GM21367 (cell line): ENCODE measurements around the gene ALG12.

Experiments
- ATAC-seq: cut with Tn5 transposase; IDR thresholded peaks from one replicate; pipeline ENCODE4 v1.9.1; 2021; ENCODE audit not compliant: unreplicated experiment

Gene ALG12

GRCh38 chr22:49917974-49918910 is at the start of gene ALG12, which contains the start of gene CRELD2:
Gene ALG12, minus strand, starts transcription at chr22:49918438. Its CDS starts 4,673 bp downstream, at chr22:49913765.
Gene CRELD2, plus strand, starts transcription at chr22:49918634. Its CDS starts 136 bp downstream, at chr22:49918770.
- peak; percentile 79 for ATAC-seq

GRCh38 chr22:49967706-49968208 is 49.5 kb upstream of the ALG12 start:
- no peak for ATAC-seq

GRCh38 chr22:49966774-49967705 is 48.8 kb upstream of the ALG12 start:
- no peak for ATAC-seq

- no peak for ATAC-seq
These were observed 48.0 kb upstream of the ALG12 start for GRCh38 chr22:49966041-49966773.

- no peak for ATAC-seq
These were observed 47.1 kb upstream of the ALG12 start for GRCh38 chr22:49965091-49966040.

GRCh38 chr22:49964136-49965090 is 46.2 kb upstream of the ALG12 start:
- no peak for ATAC-seq

GRCh38 chr22:49963647-49964026 is 45.4 kb upstream of the ALG12 start:
- ATAC-seq = no peak

- no peak for ATAC-seq
These were observed 44.8 kb upstream of the ALG12 start for GRCh38 chr22:49962751-49963646.

- ATAC-seq = no peak
These were observed 43.9 kb upstream of the ALG12 start for GRCh38 chr22:49962012-49962750.

- ATAC-seq = no peak
These were observed 43.4 kb upstream of the ALG12 start for GRCh38 chr22:49961601-49962011.

- ATAC-seq = no peak
These were observed 42.9 kb upstream of the ALG12 start for GRCh38 chr22:49961005-49961600.

GRCh38 chr22:49960159-49961004 is 42.1 kb upstream of the ALG12 start, which contains the start of gene PIM3:
Gene PIM3, plus strand, starts transcription at chr22:49960772. Its CDS starts 176 bp downstream, at chr22:49960948.
- ATAC-seq = peak; percentile 45

GRCh38 chr22:49959782-49960158 is 41.5 kb upstream of the ALG12 start:
- no peak for ATAC-seq

GRCh38 chr22:49958931-49959781 is 40.9 kb upstream of the ALG12 start:
- ATAC-seq = no peak
